SK-N-SH (cell line): ENCODE data around the gene C12orf56. TPM values are rescaled to one million over a fixed set of nuclear protein-coding genes. Genes with fewer than 3 reads are reported as not detected.

ENCODE experiments used
- CTCF ChIA-PET: fragments of 300-600, 350-600 bp; formaldehyde crosslinking; extraction: SDS; loops from one replicate; lab custom pipeline; 2021; lab: Yijun Ruan, JAX
- POLR2A ChIA-PET: fragments of 350-600 bp; sonication (Branson Sonifier 250); formaldehyde crosslinking; extraction: SDS; loops from one replicate; lab custom pipeline; 2020; ENCODE audit warnings: antibody characterized with exemption, inconsistent platforms; lab: Yijun Ruan, JAX
- DNase-seq: peaks from one replicate; pipeline ENCODE4 v3.0.0; 2012
- H2AFZ ChIP-seq: fragments of 200-600 bp; sonication (generic); 2 replicates; pipeline ENCODE4 v1.8.1; 2016; ENCODE audit warnings: antibody characterized with exemption, mild to moderate bottlenecking, low read depth
- H3F3A ChIP-seq: fragments of 200-600 bp; sonication (generic); replicated peaks from 2 replicates; pipeline ENCODE3; 2016; ENCODE audit warnings: antibody characterized with exemption, mild to moderate bottlenecking; ENCODE audit not compliant: insufficient read depth
- H3K27ac ChIP-seq, 2 experiments: fragments of 200-500 bp in 1 of 2; fragments of 200-600 bp in 1 of 2; sonication (Bioruptor generic) in 1 of 2; sonication (generic), shearing (Covaris generic) in 1 of 2; 2 replicates each; pipeline versions ENCODE4 v1.5.1 to v1.6.1; 2014 to 2016; ENCODE audit warnings: low read depth in 2 of 2, inconsistent platforms in 1 of 2, low read length in 1 of 2, mild to moderate bottlenecking in 1 of 2, mixed read lengths in 1 of 2
- H3K27me3 ChIP-seq: fragments of 200-600 bp; sonication (generic), shearing (Covaris generic); 2 replicates; pipeline ENCODE4 v1.6.1; 2016; ENCODE audit warnings: mixed run types; ENCODE audit not compliant: insufficient read depth
- H3K36me3 ChIP-seq, 2 experiments: fragments of 200-500 bp in 1 of 2; fragments of 200-600 bp in 1 of 2; sonication (Bioruptor generic) in 1 of 2; sonication (generic) in 1 of 2; replicated peaks in 1 of 2; 2 replicates each; pipeline versions ENCODE3 to v1.5.1; 2014 to 2016; ENCODE audit warnings: low read length in 1 of 2, mild to moderate bottlenecking in 1 of 2; ENCODE audit not compliant: insufficient read depth in 2 of 2, control insufficient read depth in 1 of 2
- H3K4me1 ChIP-seq, 2 experiments: fragments of 200-500 bp in 1 of 2; fragments of 200-600 bp in 1 of 2; sonication (Bioruptor generic) in 1 of 2; sonication (generic), shearing (Covaris generic) in 1 of 2; 2 replicates each; pipeline versions ENCODE4 v1.5.1 to v1.6.1; 2014 to 2016; ENCODE audit warnings: low read depth in 1 of 2, low read length in 1 of 2, mixed run types in 1 of 2; ENCODE audit not compliant: insufficient read depth in 2 of 2, control insufficient read depth in 1 of 2
- H3K4me2 ChIP-seq: fragments of 200-600 bp; sonication (generic), shearing (Covaris generic); 2 replicates; pipeline ENCODE4 v1.6.1; 2017; ENCODE audit warnings: mixed run types
- H3K4me3 ChIP-seq, 2 experiments: fragments of 200-500 bp in 1 of 2; fragments of 200-600 bp in 1 of 2; sonication (Bioruptor generic) in 1 of 2; sonication (generic), shearing (Covaris generic) in 1 of 2; 2 replicates each; pipeline versions ENCODE4 v1.5.1 to v1.8.1; 2014 to 2016; ENCODE audit warnings: low read depth in 2 of 2, inconsistent platforms in 1 of 2, low read length in 1 of 2, mild to moderate bottlenecking in 1 of 2, mixed read lengths in 1 of 2, moderate library complexity in 1 of 2
- H3K79me2 ChIP-seq: fragments of 200-600 bp; sonication (generic); 2 replicates; pipeline ENCODE4 v1.8.1; 2017; ENCODE audit warnings: mild to moderate bottlenecking; ENCODE audit not compliant: insufficient read depth
- H3K9ac ChIP-seq: fragments of 200-600 bp; sonication (generic); 2 replicates; pipeline ENCODE4 v1.6.1; 2017; ENCODE audit warnings: mixed run types
- H3K9me2 ChIP-seq: fragments of 200-600 bp; sonication (generic); 2 replicates; pipeline ENCODE4 v1.6.1; 2017; ENCODE audit warnings: mixed run types
- H3K9me3 ChIP-seq: fragments of 200-600 bp; sonication (generic); 2 replicates; pipeline ENCODE4 v1.6.1; 2017; ENCODE audit warnings: mixed run types, mild to moderate bottlenecking, moderate library complexity
- H4K20me1 ChIP-seq: fragments of 200-600 bp; sonication (generic); 2 replicates; pipeline ENCODE4 v1.6.1; 2017; ENCODE audit warnings: mild to moderate bottlenecking, mixed run types; ENCODE audit not compliant: insufficient read depth
- CHD2 ChIP-seq: fragments of 150-350 bp; IDR thresholded peaks from 2 replicates; pipeline ENCODE4 v1.6.1; 2018; ENCODE audit warnings: low read length; ENCODE audit not compliant: partially characterized antibody
- ELF1 ChIP-seq: IDR thresholded peaks from 2 replicates; pipeline ENCODE4 v1.4.0; 2012
- EZH2phosphoT487 ChIP-seq: fragments of 200-600 bp; sonication (generic); IDR thresholded peaks from 2 replicates; pipeline ENCODE4 v1.6.1; 2017; ENCODE audit warnings: low read depth, mixed run types, mild to moderate bottlenecking, antibody characterized with exemption, moderate library complexity, borderline replicate concordance
- FOSL2 ChIP-seq: IDR thresholded peaks from 2 replicates; pipeline ENCODE4 v1.4.0; 2012; ENCODE audit warnings: low read depth, mild to moderate bottlenecking, moderate library complexity, borderline replicate concordance
- FOXJ3 ChIP-seq: sonication (generic); formaldehyde crosslinking; IDR thresholded peaks from 2 replicates; pipeline ENCODE4 v1.5.1; 2020; ENCODE audit warnings: mild to moderate bottlenecking, missing genetic modification reagents
- FOXM1 ChIP-seq: IDR thresholded peaks from 2 replicates; pipeline ENCODE4 v1.4.0; 2012; ENCODE audit warnings: low read depth, mild to moderate bottlenecking
- GATA2 ChIP-seq: sonication (generic); formaldehyde crosslinking; IDR thresholded peaks from 2 replicates; pipeline ENCODE4 v1.5.0; 2020; ENCODE audit warnings: mild to moderate bottlenecking, missing genetic modification reagents
- MEF2A ChIP-seq: IDR thresholded peaks from 2 replicates; pipeline ENCODE4 v1.4.0; 2012; ENCODE audit warnings: low read depth, borderline replicate concordance
- MXI1 ChIP-seq: IDR thresholded peaks from 2 replicates; pipeline ENCODE4 v1.6.1; 2012; ENCODE audit warnings: mild to moderate bottlenecking, low read depth, low read length, improper control_type of control experiment
- POLR2AphosphoS5 ChIP-seq: IDR thresholded peaks from 2 replicates; pipeline ENCODE4 v1.6.1; 2012; ENCODE audit warnings: low read depth, low read length
- RFX5 ChIP-seq: IDR thresholded peaks from 2 replicates; pipeline ENCODE4 v1.6.1; 2012; ENCODE audit warnings: mild to moderate bottlenecking, improper control_type of control experiment, low read length
- RXRA ChIP-seq: IDR thresholded peaks from 2 replicates; pipeline ENCODE4 v1.4.0; 2012; ENCODE audit warnings: low read depth, mild to moderate bottlenecking, borderline replicate concordance
- SIN3A ChIP-seq: IDR thresholded peaks from 2 replicates; pipeline ENCODE4 v1.6.1; 2012; ENCODE audit warnings: low read depth, mild to moderate bottlenecking, low read length, moderate library complexity, borderline replicate concordance
- SMC3 ChIP-seq: IDR thresholded peaks from 2 replicates; pipeline ENCODE4 v1.6.1; 2012; ENCODE audit warnings: low read depth, low read length, improper control_type of control experiment
- TAF1 ChIP-seq: IDR thresholded peaks from 2 replicates; pipeline ENCODE4 v1.6.1; 2012; ENCODE audit warnings: low read depth, mild to moderate bottlenecking, low read length, moderate library complexity, borderline replicate concordance
- TCF12 ChIP-seq: IDR thresholded peaks from 2 replicates; pipeline ENCODE4 v1.4.0; 2012
- TEAD4 ChIP-seq: IDR thresholded peaks from 2 replicates; pipeline ENCODE4 v1.4.0; 2012; ENCODE audit warnings: mild to moderate bottlenecking, borderline replicate concordance; ENCODE audit not compliant: insufficient read depth
- USF1 ChIP-seq: IDR thresholded peaks from 2 replicates; pipeline ENCODE4 v1.4.0; 2012; ENCODE audit warnings: low read depth, borderline replicate concordance
- USF2 ChIP-seq: fragments of 150-350 bp; IDR thresholded peaks from 2 replicates; pipeline ENCODE4 v1.6.1; 2017; ENCODE audit warnings: antibody characterized with exemption, low read length, low read depth, borderline replicate concordance
- YY1 ChIP-seq: IDR thresholded peaks from 2 replicates; pipeline ENCODE4 v1.4.0; 2012; ENCODE audit warnings: low read depth, mild to moderate bottlenecking
- WGBS: methylation state at CpG from one replicate; pipeline ENCODE4 v1.1.6; 2017; ENCODE audit warnings: low lambda C conversion rate; 5-methylcytosine and 5-hydroxymethylcytosine counted together
- polyA plus RNA-seq, 3 experiments: library from polyadenylated mRNA; depleted of rRNA; stranded (reverse); fragments of >200 nt; gene quantifications; 2 replicates each; pipeline ENCODE4 v1.2.3, GENCODE V29; 2012

C12orf56 gene
- polyA plus RNA-seq, 1 of the 3 experiments (the other 2 are of a cell fraction) = not detected

GRCh38 chr12:64413884-64414283 lies 23.3 kb upstream of the C12orf56 start:
- no peak overlapping the region for H3K4me3 ChIP-seq
- H3K79me2 ChIP-seq = peaks cover 56% of the 10 kb centered on the region
- no peak overlapping the region for H3K4me2 ChIP-seq
- H3K9me2 ChIP-seq = no peaks in the 10 kb centered on the region
- H3K9me3 ChIP-seq = no peaks in the 10 kb centered on the region
- H2AFZ ChIP-seq = no peak overlapping the region
- peaks cover 2 to 4% of the 10 kb centered on the region in 2 experiments; a peak in 1 of 4 replicates for H3K4me1 ChIP-seq
- peaks cover 12% of the 10 kb centered on the region for H3F3A ChIP-seq
- CTCF ChIA-PET = no interaction called here
- TF ChIP-seq GATA2 (CRISPR knock-in tag) (no peak), FOXM1 (no peak), RXRA (no peak), ELF1 (no peak), USF2 (no peak), TAF1 (no peak), SIN3A (no peak), TEAD4 (no peak), POLR2AphosphoS5 (no peak), MEF2A (no peak), FOSL2 (no peak), TCF12 (no peak), MXI1 (no peak), SMC3 (no peak), YY1 (no peak), FOXJ3 (no peak), RFX5 (no peak), USF1 (no peak), CHD2 (no peak), EZH2phosphoT487 (no peak)
- POLR2A ChIA-PET = no interaction called here
- no peaks in the 10 kb centered on the region for H3K27me3 ChIP-seq
- peaks cover 82 to 93% of the 10 kb centered on the region in 2 experiments for H3K36me3 ChIP-seq
- H3K27ac ChIP-seq = no peak overlapping the region; a peak in 1 of 4 replicates
- no peak overlapping the region for H3K9ac ChIP-seq
- 90% methylated on average over 2 of the region's 2 CpGs for WGBS
- peaks cover 16% of the 10 kb centered on the region; the same call in 1 of the 2 replicates for H4K20me1 ChIP-seq
- no peak for DNase-seq
